Epithelial cell of proximal tubule (primary cell): ENCODE results near the gene CCL8. TPM values are rescaled to one million over a fixed set of nuclear protein-coding genes. Genes with fewer than 3 reads are reported as not detected.

Experiments used
- DNase-seq: peaks from one replicate; pipeline ENCODE4 v3.0.0-alpha.2; 2011; ENCODE audit warnings: low read depth
- H3K4me3 ChIP-seq: 2 replicates; pipeline ENCODE4 v1.5.1; 2011; ENCODE audit warnings: low read depth, mild to moderate bottlenecking, low read length
- CTCF ChIP-seq: conservative IDR thresholded peaks from 2 replicates; pipeline ENCODE4 v1.5.1; 2012; ENCODE audit warnings: low read depth, mild to moderate bottlenecking, low read length
- total RNA-seq: library from RNA; depleted of rRNA; stranded (reverse); fragments of >200 nt; gene quantifications from 2 replicates; pipeline ENCODE4 v1.2.3, GENCODE V29; 2015

CCL8 gene
- total RNA-seq, 1 donor from 2014 or later = not detected

- no peak for TF ChIP-seq CTCF
- no peak overlapping the region for H3K4me3 ChIP-seq
- DNase-seq = no peak
Observed at GRCh38 chr17:34290586-34290985, 28.6 kb upstream of the CCL8 start.

DNA sequence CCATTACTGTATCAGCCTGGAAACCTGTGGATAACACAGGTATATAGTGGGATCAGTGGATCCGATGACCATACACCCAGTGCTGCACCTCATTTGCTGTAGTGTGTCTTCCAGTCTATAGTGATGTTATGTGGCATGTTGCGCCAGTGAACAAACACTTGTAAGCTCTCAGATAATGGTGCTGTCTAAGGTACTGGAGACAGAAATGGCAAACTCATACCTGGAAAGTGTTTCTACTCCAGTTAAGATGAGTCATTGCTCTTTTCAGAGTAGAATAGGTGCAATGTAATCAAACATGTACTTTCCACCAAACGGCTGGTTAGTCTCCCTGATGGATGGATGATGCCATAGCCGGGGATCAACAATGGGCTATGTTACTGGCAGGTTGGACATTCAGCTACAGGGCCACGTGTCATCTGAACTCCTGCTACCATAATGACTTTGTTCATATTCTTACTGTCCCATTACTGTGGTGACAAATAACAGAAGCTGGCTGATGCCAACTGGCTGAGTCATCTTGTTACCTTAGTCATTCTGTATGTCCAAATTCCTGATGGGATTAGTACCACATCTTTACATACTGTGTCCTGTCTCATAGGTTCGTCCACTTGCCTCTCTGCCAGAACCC lies 27.4 kb upstream of the CCL8 start:
- no peak overlapping the region for H3K4me3 ChIP-seq
- DNase-seq = no peak
- TF ChIP-seq CTCF = no peak

DNA sequence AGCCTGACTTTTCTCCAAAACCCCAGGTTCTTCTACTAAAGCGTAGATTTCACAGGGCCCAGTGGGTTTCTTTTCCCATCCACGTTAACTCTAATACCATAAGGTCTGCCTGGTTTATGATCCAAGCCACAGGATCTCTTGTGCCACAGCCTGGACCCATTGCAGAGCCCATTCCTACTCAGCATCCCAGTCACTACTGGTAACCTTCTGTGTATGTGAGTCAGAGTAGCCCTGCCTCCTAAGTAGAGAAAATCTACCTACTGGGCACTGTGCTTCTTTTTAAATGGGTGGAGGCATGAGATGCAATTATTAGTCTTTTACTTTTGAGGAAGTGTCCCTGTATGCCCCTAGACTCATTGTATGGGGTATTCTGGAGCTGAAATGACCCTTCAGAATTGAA lies 20.2 kb upstream of the CCL8 start:
- DNase-seq = no peak
- no peak for TF ChIP-seq CTCF
- no peak overlapping the region for H3K4me3 ChIP-seq

- no peak overlapping the region for H3K4me3 ChIP-seq
- no peak for DNase-seq
- TF ChIP-seq CTCF = no peak
Observed at GRCh38 chr17:34299956-34300577, 19.2 kb upstream of the CCL8 start.

DNA sequence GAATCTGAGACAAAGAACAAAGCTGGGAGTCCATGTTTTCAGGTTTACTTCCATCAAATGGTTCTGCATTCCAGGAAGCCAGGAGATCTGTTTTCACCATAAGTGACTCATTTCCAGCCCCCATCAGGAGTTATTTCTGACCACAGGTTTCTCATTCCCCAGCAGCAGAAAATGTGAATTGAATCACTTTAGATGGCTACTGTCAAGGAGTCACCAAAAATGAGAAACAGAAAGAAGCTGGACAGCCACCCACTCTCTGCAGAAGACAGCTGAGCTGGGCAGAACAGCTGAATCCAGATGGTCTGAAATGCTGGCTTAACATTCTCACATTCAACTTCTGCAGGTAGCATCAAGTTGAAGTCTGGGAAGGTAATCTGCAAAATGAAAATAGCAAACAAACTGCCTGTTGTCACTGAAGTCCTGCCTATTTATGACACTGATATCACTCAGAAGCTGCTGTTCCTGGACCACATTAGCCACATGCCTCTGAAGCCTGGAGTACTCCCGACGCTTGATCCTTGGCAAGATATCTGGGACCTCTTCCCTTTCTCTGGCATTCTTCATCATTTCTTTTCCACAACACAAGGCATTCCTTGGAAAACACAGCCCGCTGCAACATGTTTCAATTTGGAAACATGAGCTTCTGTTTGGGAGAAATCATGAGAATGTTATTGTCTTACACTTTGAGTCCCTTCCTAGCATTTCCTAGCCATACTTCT lies 18.4 kb upstream of the CCL8 start:
- peak; percentile 67 for DNase-seq
- TF ChIP-seq CTCF = no peak
- no peak overlapping the region for H3K4me3 ChIP-seq

GRCh38 chr17:34301986-34302385 lies 17.2 kb upstream of the CCL8 start:
- no peak overlapping the region for H3K4me3 ChIP-seq
- TF ChIP-seq CTCF = no peak
- no peak for DNase-seq
